ENCODE measurements around the gene RABGEF1.

GRCh38 chr7:66815951-66816350 is 75.4 kb downstream of the RABGEF1 start:
- TF ChIP-seq, protein P1, sequence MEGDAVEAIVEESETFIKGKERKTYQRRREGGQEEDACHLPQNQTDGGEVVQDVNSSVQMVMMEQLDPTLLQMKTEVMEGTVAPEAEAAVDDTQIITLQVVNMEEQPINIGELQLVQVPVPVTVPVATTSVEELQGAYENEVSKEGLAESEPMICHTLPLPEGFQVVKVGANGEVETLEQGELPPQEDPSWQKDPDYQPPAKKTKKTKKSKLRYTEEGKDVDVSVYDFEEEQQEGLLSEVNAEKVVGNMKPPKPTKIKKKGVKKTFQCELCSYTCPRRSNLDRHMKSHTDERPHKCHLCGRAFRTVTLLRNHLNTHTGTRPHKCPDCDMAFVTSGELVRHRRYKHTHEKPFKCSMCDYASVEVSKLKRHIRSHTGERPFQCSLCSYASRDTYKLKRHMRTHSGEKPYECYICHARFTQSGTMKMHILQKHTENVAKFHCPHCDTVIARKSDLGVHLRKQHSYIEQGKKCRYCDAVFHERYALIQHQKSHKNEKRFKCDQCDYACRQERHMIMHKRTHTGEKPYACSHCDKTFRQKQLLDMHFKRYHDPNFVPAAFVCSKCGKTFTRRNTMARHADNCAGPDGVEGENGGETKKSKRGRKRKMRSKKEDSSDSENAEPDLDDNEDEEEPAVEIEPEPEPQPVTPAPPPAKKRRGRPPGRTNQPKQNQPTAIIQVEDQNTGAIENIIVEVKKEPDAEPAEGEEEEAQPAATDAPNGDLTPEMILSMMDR (IDR thresholded peaks at IDR 0.05) = no peak
- TF ChIP-seq EP300 (IDR thresholded peaks at IDR 0.05) (no peak), POLR2A (IDR thresholded peaks at IDR 0.05) (no peak)
